ENCODE measurements around the gene COIL.

Gene COIL

DNA sequence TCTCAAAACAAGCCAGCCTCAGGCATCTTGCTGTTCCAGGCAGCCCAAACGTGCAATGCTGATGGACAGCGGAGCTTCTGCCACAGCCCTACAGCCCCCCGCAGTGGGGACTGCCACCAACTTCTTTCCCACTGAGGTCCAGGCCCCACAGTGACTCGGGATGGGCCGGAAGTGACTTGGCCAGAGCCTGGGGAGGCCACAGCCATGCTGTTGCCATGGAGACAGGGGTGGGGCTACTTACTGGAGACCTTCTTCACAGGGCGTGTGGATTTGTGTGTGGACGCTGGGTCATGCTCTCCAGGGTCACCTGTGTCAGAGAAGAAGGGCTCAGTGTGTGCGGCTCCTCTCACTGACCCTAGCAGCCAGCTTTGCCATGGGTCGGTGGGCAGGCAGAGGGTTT lies 62.0 kb downstream of the COIL start:
- DNase-seq (ENCODE audit: low read depth), result no peak
- TF ChIP-seq, protein P1, sequence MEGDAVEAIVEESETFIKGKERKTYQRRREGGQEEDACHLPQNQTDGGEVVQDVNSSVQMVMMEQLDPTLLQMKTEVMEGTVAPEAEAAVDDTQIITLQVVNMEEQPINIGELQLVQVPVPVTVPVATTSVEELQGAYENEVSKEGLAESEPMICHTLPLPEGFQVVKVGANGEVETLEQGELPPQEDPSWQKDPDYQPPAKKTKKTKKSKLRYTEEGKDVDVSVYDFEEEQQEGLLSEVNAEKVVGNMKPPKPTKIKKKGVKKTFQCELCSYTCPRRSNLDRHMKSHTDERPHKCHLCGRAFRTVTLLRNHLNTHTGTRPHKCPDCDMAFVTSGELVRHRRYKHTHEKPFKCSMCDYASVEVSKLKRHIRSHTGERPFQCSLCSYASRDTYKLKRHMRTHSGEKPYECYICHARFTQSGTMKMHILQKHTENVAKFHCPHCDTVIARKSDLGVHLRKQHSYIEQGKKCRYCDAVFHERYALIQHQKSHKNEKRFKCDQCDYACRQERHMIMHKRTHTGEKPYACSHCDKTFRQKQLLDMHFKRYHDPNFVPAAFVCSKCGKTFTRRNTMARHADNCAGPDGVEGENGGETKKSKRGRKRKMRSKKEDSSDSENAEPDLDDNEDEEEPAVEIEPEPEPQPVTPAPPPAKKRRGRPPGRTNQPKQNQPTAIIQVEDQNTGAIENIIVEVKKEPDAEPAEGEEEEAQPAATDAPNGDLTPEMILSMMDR (IDR thresholded peaks at IDR 0.05; ENCODE audit: control insufficient read depth, extremely low read depth, insufficient read depth), result no peak

DNA sequence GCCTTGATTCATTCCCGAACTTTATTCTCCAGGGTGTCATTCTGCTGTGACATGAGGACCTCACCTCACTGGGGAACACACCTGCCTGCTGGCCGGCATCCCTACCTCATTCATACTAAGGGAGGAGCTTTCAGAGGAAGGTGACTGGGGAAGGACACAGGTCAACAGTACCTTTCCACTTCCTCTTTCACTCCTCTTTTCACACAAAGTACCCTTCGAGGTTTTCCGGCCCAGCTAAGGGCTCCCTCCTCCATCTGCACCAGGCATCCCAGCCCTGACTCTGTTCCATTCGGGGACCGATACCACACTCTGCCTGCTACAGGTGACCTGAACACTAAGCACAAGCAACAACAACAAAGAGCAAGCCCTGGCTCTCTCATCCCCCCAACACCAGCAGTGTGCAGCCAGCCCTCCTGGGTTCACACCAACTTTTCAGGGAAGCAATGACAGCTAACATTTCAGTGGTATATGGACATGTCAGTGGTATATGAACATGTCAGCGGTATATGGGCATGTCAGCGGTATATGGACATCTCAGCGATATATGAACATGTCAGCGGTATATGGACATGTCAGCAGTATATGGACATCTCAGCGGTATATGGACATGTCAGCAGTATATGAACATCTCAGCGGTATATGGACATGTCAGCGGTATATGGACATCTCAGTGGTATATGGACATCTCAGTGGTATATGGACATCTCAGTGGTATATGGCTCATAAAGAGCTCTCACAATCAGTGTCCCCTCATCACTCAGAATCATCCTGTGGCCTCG lies 63.0 kb downstream of the COIL start:
- TF ChIP-seq, protein P1 (IDR thresholded peaks at IDR 0.05; ENCODE audit: control insufficient read depth, extremely low read depth, insufficient read depth), result no peak
- no peak for DNase-seq (ENCODE audit: low read depth)
- H3K4me3 ChIP-seq (ENCODE audit: low read depth, low read length), result no peak overlapping the region

More for the DNA sequence above, 62.0 kb downstream of the COIL start:
- H3K4me3 ChIP-seq (ENCODE audit: low read depth, low read length), result no peak overlapping the region

DNA sequence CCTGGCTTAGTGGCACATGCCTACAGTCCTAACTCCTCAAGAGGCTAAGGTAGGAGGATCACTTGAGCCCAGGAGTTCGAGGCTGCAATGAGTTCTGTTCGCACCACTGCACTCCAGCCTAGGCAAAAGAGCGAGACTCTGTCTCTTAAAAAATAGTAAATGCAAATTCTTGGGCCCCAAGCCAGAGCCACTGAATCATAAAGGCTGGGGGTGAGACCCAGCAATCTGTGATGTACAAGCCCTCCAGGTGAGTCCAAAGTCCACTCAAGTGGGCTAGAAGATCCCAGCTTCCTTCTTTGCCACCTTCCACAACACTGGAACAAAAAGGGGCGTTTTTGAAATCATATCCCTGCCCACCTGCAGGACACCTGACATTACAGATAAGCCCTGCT lies 63.9 kb downstream of the COIL start:
- DNase-seq (ENCODE audit: low read depth), result no peak
- TF ChIP-seq, protein P1 (IDR thresholded peaks at IDR 0.05; ENCODE audit: control insufficient read depth, extremely low read depth, insufficient read depth), result no peak
- H3K4me3 ChIP-seq (ENCODE audit: low read depth, low read length), result no peak overlapping the region

DNA sequence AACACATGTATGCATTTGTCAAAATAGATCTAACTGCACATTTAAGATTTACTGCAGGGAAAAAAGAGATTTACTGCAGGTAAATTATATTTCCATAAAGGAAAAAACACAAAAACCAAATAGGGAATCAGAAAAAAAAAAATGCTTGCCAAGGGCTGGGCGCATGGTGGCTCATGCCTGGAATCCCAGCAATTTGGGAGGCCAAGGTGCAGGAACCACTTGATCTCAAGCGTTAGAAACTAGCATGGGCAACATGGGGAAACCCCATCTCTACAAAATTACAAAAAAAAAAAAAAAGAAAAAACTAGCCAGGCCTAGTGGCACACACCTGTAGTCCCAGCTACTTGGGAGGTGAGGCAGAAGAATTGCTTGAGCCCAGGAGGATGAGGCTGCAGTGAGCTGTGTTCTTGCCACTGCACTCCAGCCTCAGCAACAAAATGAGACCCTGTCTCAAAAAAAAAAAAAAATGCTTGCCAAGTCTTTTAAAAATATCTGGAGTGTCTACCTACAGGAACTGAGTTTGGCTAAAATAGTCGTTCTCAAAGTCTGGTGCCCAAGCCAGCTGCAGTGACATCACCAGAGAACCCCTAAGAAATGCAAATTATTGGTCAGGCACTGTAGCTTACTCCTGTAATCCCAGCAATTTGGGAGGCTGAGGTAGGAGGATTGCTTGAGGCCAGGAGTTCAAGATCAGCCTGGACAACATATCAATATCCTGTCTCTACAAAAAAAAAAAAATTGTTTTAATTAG lies 64.5 kb downstream of the COIL start:
- TF ChIP-seq, protein P1 (IDR thresholded peaks at IDR 0.05; ENCODE audit: control insufficient read depth, extremely low read depth, insufficient read depth), result no peak
- no peak for DNase-seq (ENCODE audit: low read depth)
- H3K4me3 ChIP-seq (ENCODE audit: low read depth, low read length), result no peak overlapping the region

DNA sequence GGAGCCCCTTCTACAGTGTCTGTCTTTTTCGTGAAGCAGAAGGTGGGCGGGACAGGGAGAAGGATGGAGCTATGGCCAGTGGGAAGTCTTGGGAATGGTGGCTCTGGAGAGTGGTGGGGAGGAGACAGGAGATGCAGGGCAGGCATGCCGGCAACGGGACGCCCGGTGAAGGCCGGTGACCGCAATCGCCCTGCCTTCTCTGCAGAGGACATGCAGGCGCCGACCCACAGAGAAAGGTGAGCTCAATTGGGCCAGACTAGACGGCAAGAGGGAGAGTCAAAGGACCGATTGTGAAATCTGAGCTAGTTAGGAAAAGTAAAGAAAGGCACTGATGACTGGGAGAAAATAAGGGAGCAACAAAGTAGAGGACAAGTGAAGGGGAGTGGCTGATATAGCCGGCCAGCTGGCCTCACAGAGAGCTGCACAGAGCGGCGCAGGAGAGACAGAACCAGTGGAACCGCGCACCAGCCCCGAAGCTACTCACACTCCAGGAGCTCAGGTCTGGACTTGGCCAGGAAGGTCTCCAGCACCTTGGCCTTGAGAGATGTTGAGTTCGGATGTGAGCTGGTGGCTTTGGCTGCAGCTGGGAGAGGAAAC lies 65.9 kb downstream of the COIL start:
- TF ChIP-seq, protein P1 (IDR thresholded peaks at IDR 0.05; ENCODE audit: control insufficient read depth, extremely low read depth, insufficient read depth), result no peak
- H3K4me3 ChIP-seq (ENCODE audit: low read depth, low read length), result no peak overlapping the region
- no peak for DNase-seq (ENCODE audit: low read depth)

DNA sequence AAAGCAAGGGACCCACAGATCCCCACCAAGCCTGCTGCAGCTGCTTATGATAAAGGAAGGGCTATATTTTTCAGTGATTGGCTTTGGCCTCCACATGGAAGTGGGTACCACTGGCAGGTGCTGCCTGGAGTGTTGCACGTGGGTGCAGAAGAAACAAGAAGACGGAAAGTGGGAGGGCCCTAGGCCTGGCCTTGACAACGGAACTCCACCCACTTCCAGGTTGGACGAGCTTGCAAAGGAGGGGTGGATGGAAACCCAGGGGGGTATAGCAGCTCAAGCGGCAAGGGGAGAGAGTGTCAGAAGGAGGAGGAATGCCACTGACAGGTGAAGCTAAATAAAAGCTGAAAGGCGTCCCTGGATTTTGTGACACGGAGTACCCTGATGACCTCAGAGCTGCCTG lies 67.3 kb downstream of the COIL start:
- H3K4me3 ChIP-seq (ENCODE audit: low read depth, low read length), result no peak overlapping the region
- TF ChIP-seq, protein P1 (IDR thresholded peaks at IDR 0.05; ENCODE audit: control insufficient read depth, extremely low read depth, insufficient read depth), result no peak
- no peak for DNase-seq (ENCODE audit: low read depth)
